Neural progenitor cell (in vitro differentiated cells): Measurements from ENCODE around the gene ZNF429. TPM values are rescaled to one million over a fixed set of nuclear protein-coding genes. Genes with fewer than 3 reads are reported as not detected.

Experiments used
- DNase-seq: peaks from one replicate; pipeline ENCODE4 v3.0.0-alpha.2; 2016; ENCODE audit warnings: low spot score
- H2AFZ ChIP-seq: fragments of 200-600 bp; sonication (generic); replicated peaks from 2 replicates; pipeline ENCODE4 v1.6.1; 2016; ENCODE audit warnings: antibody characterized with exemption
- H3F3A ChIP-seq: fragments of 200-600 bp; sonication (generic); 2 replicates; pipeline ENCODE4 v1.6.1; 2016; ENCODE audit warnings: antibody characterized with exemption, low read depth
- H3K27ac ChIP-seq: fragments of 200-600 bp; sonication (generic); 2 replicates; pipeline ENCODE4 v1.5.1; 2016; ENCODE audit warnings: mild to moderate bottlenecking
- H3K27me3 ChIP-seq: fragments of 200-600 bp; sonication (generic); 2 replicates; pipeline ENCODE4 v1.6.1; 2016; ENCODE audit warnings: mild to moderate bottlenecking, moderate library complexity
- H3K36me3 ChIP-seq: fragments of 200-600 bp; sonication (generic); 2 replicates; pipeline ENCODE4 v1.5.1; 2016
- H3K4me1 ChIP-seq: fragments of 200-600 bp; sonication (generic); 2 replicates; pipeline ENCODE4 v1.6.1; 2016; ENCODE audit warnings: mixed run types
- H3K4me2 ChIP-seq: fragments of 200-600 bp; sonication (generic); 2 replicates; pipeline ENCODE4 v1.6.1; 2016
- H3K4me3 ChIP-seq: fragments of 200-600 bp; sonication (generic); 2 replicates; pipeline ENCODE4 v1.5.1; 2016
- H3K79me2 ChIP-seq: fragments of 200-600 bp; sonication (generic); 2 replicates; pipeline ENCODE4 v1.6.1; 2016; ENCODE audit warnings: low read depth
- H3K9ac ChIP-seq: fragments of 200-600 bp; sonication (generic); 2 replicates; pipeline ENCODE4 v1.6.1; 2016
- H3K9me3 ChIP-seq: fragments of 200-600 bp; sonication (generic); 2 replicates; pipeline ENCODE4 v1.5.1; 2016; ENCODE audit warnings: low read depth
- H4K20me1 ChIP-seq: fragments of 200-600 bp; sonication (generic); 2 replicates; pipeline ENCODE4 v1.6.1; 2016; ENCODE audit warnings: low read depth
- H3K27ac Mint-ChIP-seq: 3 replicates; pipeline ENCODE4 v1.8.0; 2021; ENCODE audit warnings: mixed read lengths
- H3K27me3 Mint-ChIP-seq: 2 replicates; pipeline ENCODE4 v1.8.0; 2022; ENCODE audit warnings: low read depth, mild to moderate bottlenecking, inconsistent platforms, moderate library complexity, mixed read lengths; ENCODE audit not compliant: insufficient read depth
- H3K36me3 Mint-ChIP-seq: 3 replicates; pipeline ENCODE4 v1.8.0; 2021; ENCODE audit warnings: mixed read lengths
- H3K4me1 Mint-ChIP-seq: 3 replicates; pipeline ENCODE4 v1.8.0; 2021; ENCODE audit warnings: mixed read lengths
- H3K4me3 Mint-ChIP-seq: 3 replicates; pipeline ENCODE4 v1.8.0; 2021; ENCODE audit warnings: mild to moderate bottlenecking, moderate library complexity, mixed read lengths
- H3K9me3 Mint-ChIP-seq: 3 replicates; pipeline ENCODE4 v1.8.0; 2020; ENCODE audit warnings: mixed read lengths
- EZH2 ChIP-seq: fragments of 200-600 bp; sonication (generic); IDR thresholded peaks from 2 replicates; pipeline ENCODE4 v1.6.1; 2017; ENCODE audit warnings: antibody characterized with exemption, mild to moderate bottlenecking, moderate library complexity
- EZH2phosphoT487 ChIP-seq: fragments of 200-600 bp; sonication (generic); IDR thresholded peaks from 2 replicates; pipeline ENCODE4 v1.6.1; 2017; ENCODE audit warnings: antibody characterized with exemption
- total RNA-seq: library from RNA; depleted of rRNA; stranded (reverse); fragments of >200 nt; gene quantifications from 2 replicates; pipeline ENCODE4 v1.2.3, GENCODE V29; 2015; ENCODE audit warnings: low replicate concordance
- TF ChIP-seq, protein P1 (sequence below): fragments of 200-600 bp; sonication (generic); IDR thresholded peaks from 2 replicates; pipeline ENCODE4 v1.5.1; 2017; ENCODE audit warnings: antibody characterized with exemption, mild to moderate bottlenecking

Gene ZNF429
- total RNA-seq, 1 donor from 2014 or later, result 29.4 TPM

DNA sequence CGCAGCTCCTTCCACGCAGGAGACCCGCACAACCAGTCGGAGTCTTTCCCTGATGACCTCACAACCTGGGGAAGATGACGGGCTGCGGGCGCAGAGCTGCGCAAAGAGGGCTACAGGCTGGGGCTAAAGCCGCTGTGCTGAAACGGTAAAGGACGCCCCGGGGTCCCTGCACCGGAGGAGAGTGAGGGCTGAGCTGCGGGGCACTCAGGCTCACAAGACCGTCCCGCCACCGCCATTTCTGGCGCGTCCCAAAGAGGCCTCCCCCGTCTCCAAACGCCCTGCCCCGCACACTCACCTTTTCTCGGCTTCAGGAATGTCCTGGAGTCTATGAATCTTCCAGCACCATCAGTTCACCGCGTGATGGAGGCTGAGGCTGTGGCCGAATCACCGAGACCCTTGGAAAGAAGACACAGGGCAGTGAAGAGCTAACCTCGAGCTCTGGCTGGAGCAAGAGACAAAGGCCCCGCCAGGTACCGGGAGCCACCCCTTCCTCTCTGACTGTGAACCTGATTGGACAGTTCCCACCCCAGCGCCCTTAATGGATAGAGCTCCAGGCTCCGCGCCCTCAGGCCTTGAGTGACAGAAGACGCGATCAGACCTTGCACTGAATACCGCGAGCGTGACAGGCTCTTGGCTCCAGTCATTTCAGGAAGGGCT, 41.8 kb upstream of the ZNF429 start:
- Mint-ChIP-seq H3K27me3 (peaks cover 4% of the 10 kb centered on the region), H3K27ac (peak overlapping the region; percentile 96), H3K9me3 (peaks cover 58% of the 10 kb centered on the region), H3K4me3 (peak overlapping the region; percentile 97), H3K4me1 (no peaks in the 10 kb centered on the region), H3K36me3 (peaks cover 15% of the 10 kb centered on the region)
- H3K9me3 ChIP-seq, result no peaks in the 10 kb centered on the region
- no peaks in the 10 kb centered on the region for H3F3A ChIP-seq
- H3K4me1 ChIP-seq, result no peaks in the 10 kb centered on the region
- H3K4me2 ChIP-seq, result peak overlapping the region; percentile 72
- H3K79me2 ChIP-seq, result peaks cover 51% of the 10 kb centered on the region
- TF ChIP-seq EZH2phosphoT487 (no peak), EZH2 (no peak)
- TF ChIP-seq, protein P1, sequence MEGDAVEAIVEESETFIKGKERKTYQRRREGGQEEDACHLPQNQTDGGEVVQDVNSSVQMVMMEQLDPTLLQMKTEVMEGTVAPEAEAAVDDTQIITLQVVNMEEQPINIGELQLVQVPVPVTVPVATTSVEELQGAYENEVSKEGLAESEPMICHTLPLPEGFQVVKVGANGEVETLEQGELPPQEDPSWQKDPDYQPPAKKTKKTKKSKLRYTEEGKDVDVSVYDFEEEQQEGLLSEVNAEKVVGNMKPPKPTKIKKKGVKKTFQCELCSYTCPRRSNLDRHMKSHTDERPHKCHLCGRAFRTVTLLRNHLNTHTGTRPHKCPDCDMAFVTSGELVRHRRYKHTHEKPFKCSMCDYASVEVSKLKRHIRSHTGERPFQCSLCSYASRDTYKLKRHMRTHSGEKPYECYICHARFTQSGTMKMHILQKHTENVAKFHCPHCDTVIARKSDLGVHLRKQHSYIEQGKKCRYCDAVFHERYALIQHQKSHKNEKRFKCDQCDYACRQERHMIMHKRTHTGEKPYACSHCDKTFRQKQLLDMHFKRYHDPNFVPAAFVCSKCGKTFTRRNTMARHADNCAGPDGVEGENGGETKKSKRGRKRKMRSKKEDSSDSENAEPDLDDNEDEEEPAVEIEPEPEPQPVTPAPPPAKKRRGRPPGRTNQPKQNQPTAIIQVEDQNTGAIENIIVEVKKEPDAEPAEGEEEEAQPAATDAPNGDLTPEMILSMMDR, result no peak
- H4K20me1 ChIP-seq, result no peaks in the 10 kb centered on the region
- no peaks in the 10 kb centered on the region for H3K27me3 ChIP-seq
- H3K9ac ChIP-seq, result peak overlapping the region; percentile 64
- DNase-seq, result peak; percentile 90
- peaks cover 7% of the 10 kb centered on the region for H3K36me3 ChIP-seq
- no peak overlapping the region for H3K27ac ChIP-seq
- peak overlapping the region; percentile 96 for H2AFZ ChIP-seq
- peak overlapping the region; percentile 70 for H3K4me3 ChIP-seq

DNA sequence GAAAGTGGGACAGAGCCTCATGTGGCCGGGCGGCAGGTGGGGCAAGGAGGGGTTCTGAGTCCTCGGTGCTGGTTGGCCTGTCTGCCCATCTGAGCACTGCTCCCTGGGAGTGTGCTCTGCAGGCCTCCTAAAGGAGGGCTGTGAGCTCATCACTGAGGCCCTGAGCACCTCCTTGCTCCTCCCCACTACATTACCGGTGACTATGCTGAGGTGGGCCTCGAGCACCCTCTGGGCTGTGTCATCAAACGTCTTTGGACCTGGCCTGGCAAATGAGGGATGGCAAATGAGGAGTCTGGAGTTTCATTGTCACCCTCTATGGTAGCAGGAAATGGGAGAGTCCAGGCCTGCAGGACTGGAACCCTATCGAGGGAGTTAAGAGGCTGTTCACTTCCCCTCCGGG, 38.8 kb upstream of the ZNF429 start:
- peaks cover 21% of the 10 kb centered on the region for H3K79me2 ChIP-seq
- H4K20me1 ChIP-seq, result no peaks in the 10 kb centered on the region
- no peak overlapping the region for H3K27ac Mint-ChIP-seq
- no peaks in the 10 kb centered on the region for H3K27me3 ChIP-seq
- DNase-seq, result no peak
- TF ChIP-seq, protein P1, result no peak
- TF ChIP-seq EZH2, result no peak
- H3K27ac ChIP-seq, result no peak overlapping the region
- no peaks in the 10 kb centered on the region for H3K4me1 Mint-ChIP-seq
- H3K4me3 ChIP-seq, result no peak overlapping the region
- no peaks in the 10 kb centered on the region for H3F3A ChIP-seq
- no peaks in the 10 kb centered on the region for H3K9me3 ChIP-seq
- no peak overlapping the region for H3K9ac ChIP-seq
- H3K4me2 ChIP-seq, result no peak overlapping the region
- no peaks in the 10 kb centered on the region for H3K4me1 ChIP-seq
- peaks cover 4% of the 10 kb centered on the region for H3K27me3 Mint-ChIP-seq
- peaks cover 51% of the 10 kb centered on the region for H3K9me3 Mint-ChIP-seq
- no peak overlapping the region for H2AFZ ChIP-seq
- peaks cover 9% of the 10 kb centered on the region for H3K36me3 Mint-ChIP-seq
- no peak overlapping the region for H3K4me3 Mint-ChIP-seq
- H3K36me3 ChIP-seq, result no peaks in the 10 kb centered on the region

DNA sequence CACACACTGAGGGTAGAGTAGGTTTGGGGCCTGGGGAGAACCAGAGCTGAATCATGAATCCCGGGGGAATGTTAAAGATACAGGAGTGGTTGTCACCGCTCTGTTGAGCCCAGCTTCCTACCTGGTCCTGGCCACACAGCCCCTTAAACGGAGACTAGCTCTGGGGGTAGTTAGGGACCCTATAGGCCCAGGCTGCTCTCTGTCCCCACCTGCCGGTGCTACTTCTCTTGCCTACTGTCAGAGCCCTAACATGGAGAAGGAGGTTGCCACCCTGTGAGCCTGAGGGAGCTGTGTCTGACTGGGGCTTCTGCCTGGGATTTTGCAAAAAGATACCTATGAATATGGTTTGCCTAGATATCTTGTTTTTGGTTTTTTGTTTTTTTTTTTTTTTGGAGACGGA, 36.6 kb upstream of the ZNF429 start:
- Histone ChIP-seq H3K27me3 (no peaks in the 10 kb centered on the region), H3K9me3 (no peaks in the 10 kb centered on the region), H3K36me3 (no peaks in the 10 kb centered on the region), H3K4me2 (no peak overlapping the region), H4K20me1 (no peaks in the 10 kb centered on the region), H3K27ac (no peak overlapping the region), H3K9ac (no peak overlapping the region), H3K4me1 (no peaks in the 10 kb centered on the region), H3K4me3 (no peak overlapping the region), H2AFZ (no peak overlapping the region), H3K79me2 (no peaks in the 10 kb centered on the region), H3F3A (no peaks in the 10 kb centered on the region)
- H3K27me3 Mint-ChIP-seq, result no peaks in the 10 kb centered on the region
- peak; percentile 6 for DNase-seq
- TF ChIP-seq, protein P1, result peak; percentile 4
- TF ChIP-seq EZH2, result no peak
- no peaks in the 10 kb centered on the region for H3K36me3 Mint-ChIP-seq
- H3K4me3 Mint-ChIP-seq, result no peak overlapping the region
- H3K4me1 Mint-ChIP-seq, result no peaks in the 10 kb centered on the region
- no peak overlapping the region for H3K27ac Mint-ChIP-seq
- peaks cover 44% of the 10 kb centered on the region for H3K9me3 Mint-ChIP-seq
